HS-5 (cell line): ENCODE results near the gene HAGHL.
"Not testable (repeated sequence)": the region's sequence is repeated elsewhere in the genome, so short reads cannot be mapped to it uniquely, and the experiment has no call there.

Experiments used
- DNase-seq: peaks from one replicate; pipeline ENCODE4 v3.0.0-alpha.2; 2012; ENCODE audit warnings: low read depth

Gene HAGHL

GRCh38 chr16:734981-735881 lies 8.3 kb downstream of the HAGHL start:
- DNase-seq, result no peak

GRCh38 chr16:735982-736453 lies 9.1 kb downstream of the HAGHL start:
- DNase-seq, result no peak

GRCh38 chr16:736936-737481 lies 10.1 kb downstream of the HAGHL start:
- no peak for DNase-seq

- DNase-seq, result no peak
Measured at GRCh38 chr16:739560-740458, 12.9 kb downstream of the HAGHL start.

- DNase-seq, result no peak
Measured at GRCh38 chr16:740459-740763, 13.5 kb downstream of the HAGHL start.

- no peak for DNase-seq
Measured at GRCh38 chr16:740764-741505, 14.0 kb downstream of the HAGHL start, which contains the start of gene CIAO3. Gene CIAO3, minus strand, starts transcription at chr16:740997. Its CDS starts 12 bp downstream, at chr16:740985.

- no peak for DNase-seq
Measured at GRCh38 chr16:741986-742629, 15.2 kb downstream of the HAGHL start.

GRCh38 chr16:742894-743293 lies 16.0 kb downstream of the HAGHL start:
- DNase-seq, result not testable (repeated sequence)

- no peak for DNase-seq
Measured at GRCh38 chr16:743794-744500, 17.0 kb downstream of the HAGHL start.

GRCh38 chr16:745739-746138 lies 18.8 kb downstream of the HAGHL start:
- DNase-seq, result no peak

GRCh38 chr16:746637-747036 lies 19.7 kb downstream of the HAGHL start:
- DNase-seq, result no peak

GRCh38 chr16:747978-748746 lies 21.3 kb downstream of the HAGHL start:
- DNase-seq, result no peak

- peak; percentile 44 for DNase-seq
Measured at GRCh38 chr16:749010-749409, 22.1 kb downstream of the HAGHL start.

- DNase-seq, result no peak
Measured at GRCh38 chr16:750485-750884, 23.6 kb downstream of the HAGHL start.

GRCh38 chr16:751152-752006 lies 24.5 kb downstream of the HAGHL start:
- no peak for DNase-seq

GRCh38 chr16:752007-752312 lies 25.1 kb downstream of the HAGHL start:
- no peak for DNase-seq

- DNase-seq, result not testable (repeated sequence)
Measured at GRCh38 chr16:754121-754607, 27.3 kb downstream of the HAGHL start.

- DNase-seq, result no peak
Measured at GRCh38 chr16:754656-755055, 27.8 kb downstream of the HAGHL start.

- DNase-seq, result no peak
Measured at GRCh38 chr16:756428-756827, 29.5 kb downstream of the HAGHL start.
